Neural cell (in vitro differentiated cells): ENCODE data around the gene POLR1E.

Experiments used
- CTCF ChIP-seq: fragments of 450-650 bp; IDR thresholded peaks from 2 replicates; pipeline ENCODE4 v1.5.1; 2014; ENCODE audit warnings: antibody characterized with exemption, mild to moderate bottlenecking, moderate library complexity; ENCODE audit not compliant: poor library complexity, severe bottlenecking
- EP300 ChIP-seq: fragments of 450-650 bp; conservative IDR thresholded peaks from 2 replicates; pipeline ENCODE4 v1.6.1; 2014; ENCODE audit warnings: antibody characterized with exemption, mild to moderate bottlenecking, moderate library complexity; ENCODE audit not compliant: poor library complexity, severe bottlenecking
- EZH2 ChIP-seq: fragments of 200-600, 300-800 bp; shearing (Covaris generic), sonication (generic); IDR thresholded peaks from 2 replicates; pipeline ENCODE4 v1.6.1; 2014; ENCODE audit warnings: antibody characterized with exemption, low read length, borderline replicate concordance, mild to moderate bottlenecking; ENCODE audit not compliant: insufficient read depth, poor library complexity, severe bottlenecking
- MXI1 ChIP-seq: fragments of 450-650 bp; conservative IDR thresholded peaks from 2 replicates; pipeline ENCODE4 v1.6.1; 2014; ENCODE audit warnings: antibody characterized with exemption, mild to moderate bottlenecking; ENCODE audit not compliant: poor library complexity, severe bottlenecking
- POLR2AphosphoS5 ChIP-seq: IDR thresholded peaks from 2 replicates; pipeline ENCODE4 v1.6.1; 2012
- RAD21 ChIP-seq: fragments of 450-650 bp; conservative IDR thresholded peaks from 2 replicates; pipeline ENCODE4 v1.6.1; 2014; ENCODE audit warnings: antibody characterized with exemption, mild to moderate bottlenecking, moderate library complexity
- SMC3 ChIP-seq: fragments of 450-650 bp; conservative IDR thresholded peaks from 2 replicates; pipeline ENCODE4 v1.6.1; 2014; ENCODE audit warnings: antibody characterized with exemption, mild to moderate bottlenecking, moderate library complexity; ENCODE audit not compliant: poor library complexity
- TAF1 ChIP-seq: IDR thresholded peaks from 2 replicates; pipeline ENCODE4 v1.6.1; 2012; ENCODE audit warnings: low read depth

- TF ChIP-seq RAD21 (no peak), POLR2AphosphoS5 (no peak), CTCF (no peak), EZH2 (no peak), TAF1 (no peak), EP300 (no peak), MXI1 (no peak), SMC3 (no peak)
Measured at GRCh38 chr9:37534412-37534811, 48.7 kb downstream of the POLR1E start.
